ENCODE data around the gene RPGRIP1L.

DNA sequence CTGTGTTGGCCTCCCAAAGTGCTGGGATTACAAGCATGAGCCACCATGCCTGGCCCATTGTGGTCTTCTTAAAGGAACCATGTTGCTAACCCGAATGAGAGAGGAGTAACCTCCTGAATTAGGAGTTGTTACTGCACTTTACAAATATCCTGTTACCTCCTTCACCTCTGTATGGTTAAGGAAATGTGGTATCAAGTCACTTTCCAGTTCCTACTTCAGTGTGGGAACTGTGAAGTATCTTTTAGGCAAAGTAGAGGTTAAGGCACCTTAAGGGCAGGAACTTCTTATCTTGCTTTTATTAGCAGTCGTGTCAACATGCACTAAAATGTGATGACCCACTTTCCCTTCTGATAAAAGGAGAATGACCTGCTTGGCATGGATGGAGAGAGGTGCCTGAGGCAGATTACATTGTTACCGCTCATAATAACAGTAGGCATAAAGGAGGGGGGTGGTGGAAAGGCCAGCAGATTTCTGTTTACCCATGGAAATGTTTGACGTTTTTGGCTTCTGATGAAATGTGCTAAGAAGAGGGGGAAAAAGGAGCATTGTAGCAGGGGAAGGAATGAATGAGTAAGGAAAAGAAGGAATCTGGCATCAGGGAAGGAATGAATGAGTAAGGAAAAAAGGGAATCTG is 28.8 kb upstream of the RPGRIP1L start:
- TF ChIP-seq, protein P1, sequence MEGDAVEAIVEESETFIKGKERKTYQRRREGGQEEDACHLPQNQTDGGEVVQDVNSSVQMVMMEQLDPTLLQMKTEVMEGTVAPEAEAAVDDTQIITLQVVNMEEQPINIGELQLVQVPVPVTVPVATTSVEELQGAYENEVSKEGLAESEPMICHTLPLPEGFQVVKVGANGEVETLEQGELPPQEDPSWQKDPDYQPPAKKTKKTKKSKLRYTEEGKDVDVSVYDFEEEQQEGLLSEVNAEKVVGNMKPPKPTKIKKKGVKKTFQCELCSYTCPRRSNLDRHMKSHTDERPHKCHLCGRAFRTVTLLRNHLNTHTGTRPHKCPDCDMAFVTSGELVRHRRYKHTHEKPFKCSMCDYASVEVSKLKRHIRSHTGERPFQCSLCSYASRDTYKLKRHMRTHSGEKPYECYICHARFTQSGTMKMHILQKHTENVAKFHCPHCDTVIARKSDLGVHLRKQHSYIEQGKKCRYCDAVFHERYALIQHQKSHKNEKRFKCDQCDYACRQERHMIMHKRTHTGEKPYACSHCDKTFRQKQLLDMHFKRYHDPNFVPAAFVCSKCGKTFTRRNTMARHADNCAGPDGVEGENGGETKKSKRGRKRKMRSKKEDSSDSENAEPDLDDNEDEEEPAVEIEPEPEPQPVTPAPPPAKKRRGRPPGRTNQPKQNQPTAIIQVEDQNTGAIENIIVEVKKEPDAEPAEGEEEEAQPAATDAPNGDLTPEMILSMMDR (IDR thresholded peaks at IDR 0.05) = no peak
- TF ChIP-seq POLR2A (IDR thresholded peaks at IDR 0.05) = no peak
